Measurements from ENCODE around the gene KYAT1. TPM values are rescaled to one million over a fixed set of nuclear protein-coding genes. Genes with fewer than 3 reads are reported as not detected.

The KYAT1 gene
- total and polyA plus RNA-seq, 2 of the 13 experiments (the other 11 are each of a cell fraction or from before 2014, with no cell fraction given) = 9.2 to 46.5 TPM

DNA sequence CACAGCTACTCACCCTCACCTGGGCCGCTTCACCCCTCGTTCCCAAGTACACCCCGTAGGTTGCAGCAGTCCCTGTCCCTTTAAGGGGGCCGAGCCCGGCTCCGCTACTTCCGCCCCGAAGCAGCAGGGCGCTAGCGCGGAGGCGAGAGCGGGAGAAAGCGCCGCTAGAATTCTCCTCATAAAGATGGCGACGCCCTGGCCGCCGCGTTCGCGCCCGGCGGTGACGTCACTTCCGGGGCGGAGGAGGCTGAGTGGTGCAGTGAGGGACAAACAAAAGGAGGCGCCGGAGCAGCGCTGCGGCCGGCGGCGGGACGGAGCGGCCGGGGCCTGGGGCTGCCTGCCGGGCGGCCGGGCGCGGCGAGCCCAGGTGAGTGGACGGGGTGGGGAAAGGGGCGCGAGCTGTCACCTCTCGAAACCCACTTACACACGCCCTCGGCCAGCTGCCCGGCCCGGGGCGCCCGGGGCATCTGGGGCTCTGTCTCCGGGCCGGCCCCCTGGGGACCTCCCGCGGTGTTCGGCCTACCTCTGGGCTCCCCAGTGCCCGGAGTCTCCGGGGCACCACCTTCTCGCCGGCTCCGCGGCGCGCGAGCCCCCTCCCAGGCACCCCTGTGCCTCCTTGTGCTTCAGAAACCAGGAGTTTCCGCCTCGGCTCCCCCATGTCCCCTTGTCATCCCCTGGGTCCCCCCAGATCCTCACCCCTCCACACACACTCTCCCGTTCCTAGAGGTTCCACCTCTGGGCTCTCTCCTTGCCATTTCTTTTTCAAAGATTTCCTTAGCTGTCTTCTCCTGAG, at the start of gene KYAT1, which contains the start of gene LRRC8A (continued):
- TF ChIP-seq, protein P1, sequence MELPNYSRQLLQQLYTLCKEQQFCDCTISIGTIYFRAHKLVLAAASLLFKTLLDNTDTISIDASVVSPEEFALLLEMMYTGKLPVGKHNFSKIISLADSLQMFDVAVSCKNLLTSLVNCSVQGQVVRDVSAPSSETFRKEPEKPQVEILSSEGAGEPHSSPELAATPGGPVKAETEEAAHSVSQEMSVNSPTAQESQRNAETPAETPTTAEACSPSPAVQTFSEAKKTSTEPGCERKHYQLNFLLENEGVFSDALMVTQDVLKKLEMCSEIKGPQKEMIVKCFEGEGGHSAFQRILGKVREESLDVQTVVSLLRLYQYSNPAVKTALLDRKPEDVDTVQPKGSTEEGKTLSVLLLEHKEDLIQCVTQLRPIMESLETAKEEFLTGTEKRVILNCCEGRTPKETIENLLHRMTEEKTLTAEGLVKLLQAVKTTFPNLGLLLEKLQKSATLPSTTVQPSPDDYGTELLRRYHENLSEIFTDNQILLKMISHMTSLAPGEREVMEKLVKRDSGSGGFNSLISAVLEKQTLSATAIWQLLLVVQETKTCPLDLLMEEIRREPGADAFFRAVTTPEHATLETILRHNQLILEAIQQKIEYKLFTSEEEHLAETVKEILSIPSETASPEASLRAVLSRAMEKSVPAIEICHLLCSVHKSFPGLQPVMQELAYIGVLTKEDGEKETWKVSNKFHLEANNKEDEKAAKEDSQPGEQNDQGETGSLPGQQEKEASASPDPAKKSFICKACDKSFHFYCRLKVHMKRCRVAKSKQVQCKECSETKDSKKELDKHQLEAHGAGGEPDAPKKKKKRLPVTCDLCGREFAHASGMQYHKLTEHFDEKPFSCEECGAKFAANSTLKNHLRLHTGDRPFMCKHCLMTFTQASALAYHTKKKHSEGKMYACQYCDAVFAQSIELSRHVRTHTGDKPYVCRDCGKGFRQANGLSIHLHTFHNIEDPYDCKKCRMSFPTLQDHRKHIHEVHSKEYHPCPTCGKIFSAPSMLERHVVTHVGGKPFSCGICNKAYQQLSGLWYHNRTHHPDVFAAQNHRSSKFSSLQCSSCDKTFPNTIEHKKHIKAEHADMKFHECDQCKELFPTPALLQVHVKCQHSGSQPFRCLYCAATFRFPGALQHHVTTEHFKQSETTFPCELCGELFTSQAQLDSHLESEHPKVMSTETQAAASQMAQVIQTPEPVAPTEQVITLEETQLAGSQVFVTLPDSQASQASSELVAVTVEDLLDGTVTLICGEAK (IDR thresholded peaks at IDR 0.05) = peak; percentile 37
- TF ChIP-seq, protein P1 (CRISPR knock-in tag; IDR thresholded peaks at IDR 0.05) = no peak
- TF ChIP-seq CREB1 (IDR thresholded peaks at IDR 0.05) (peak; percentile 99), CREB1 (CRISPR knock-in tag; IDR thresholded peaks at IDR 0.05) (peak; percentile 95), POLR2AphosphoS5 (IDR thresholded peaks at IDR 0.05; ENCODE audit: low read depth, low read length) (peak; percentile 59), CBFB (CRISPR knock-in tag; IDR thresholded peaks at IDR 0.05) (no peak), FOSL2 (CRISPR knock-in tag; IDR thresholded peaks at IDR 0.05) (peak; percentile 74), ZNF124 (CRISPR knock-in tag; IDR thresholded peaks at IDR 0.05) (peak; percentile 45; the same call in 1 of the 2 replicates), ZNF274 (CRISPR knock-in tag; IDR thresholded peaks at IDR 0.05) (0 out of 2 replicates have a peak, but pooled peaks have one; percentile 63)
- TF ChIP-seq, protein P2, sequence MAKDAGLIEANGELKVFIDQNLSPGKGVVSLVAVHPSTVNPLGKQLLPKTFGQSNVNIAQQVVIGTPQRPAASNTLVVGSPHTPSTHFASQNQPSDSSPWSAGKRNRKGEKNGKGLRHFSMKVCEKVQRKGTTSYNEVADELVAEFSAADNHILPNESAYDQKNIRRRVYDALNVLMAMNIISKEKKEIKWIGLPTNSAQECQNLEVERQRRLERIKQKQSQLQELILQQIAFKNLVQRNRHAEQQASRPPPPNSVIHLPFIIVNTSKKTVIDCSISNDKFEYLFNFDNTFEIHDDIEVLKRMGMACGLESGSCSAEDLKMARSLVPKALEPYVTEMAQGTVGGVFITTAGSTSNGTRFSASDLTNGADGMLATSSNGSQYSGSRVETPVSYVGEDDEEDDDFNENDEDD (CRISPR knock-in tag; IDR thresholded peaks at IDR 0.05; ENCODE audit: borderline replicate concordance) = peak; percentile 87
- TF ChIP-seq, protein P3, sequence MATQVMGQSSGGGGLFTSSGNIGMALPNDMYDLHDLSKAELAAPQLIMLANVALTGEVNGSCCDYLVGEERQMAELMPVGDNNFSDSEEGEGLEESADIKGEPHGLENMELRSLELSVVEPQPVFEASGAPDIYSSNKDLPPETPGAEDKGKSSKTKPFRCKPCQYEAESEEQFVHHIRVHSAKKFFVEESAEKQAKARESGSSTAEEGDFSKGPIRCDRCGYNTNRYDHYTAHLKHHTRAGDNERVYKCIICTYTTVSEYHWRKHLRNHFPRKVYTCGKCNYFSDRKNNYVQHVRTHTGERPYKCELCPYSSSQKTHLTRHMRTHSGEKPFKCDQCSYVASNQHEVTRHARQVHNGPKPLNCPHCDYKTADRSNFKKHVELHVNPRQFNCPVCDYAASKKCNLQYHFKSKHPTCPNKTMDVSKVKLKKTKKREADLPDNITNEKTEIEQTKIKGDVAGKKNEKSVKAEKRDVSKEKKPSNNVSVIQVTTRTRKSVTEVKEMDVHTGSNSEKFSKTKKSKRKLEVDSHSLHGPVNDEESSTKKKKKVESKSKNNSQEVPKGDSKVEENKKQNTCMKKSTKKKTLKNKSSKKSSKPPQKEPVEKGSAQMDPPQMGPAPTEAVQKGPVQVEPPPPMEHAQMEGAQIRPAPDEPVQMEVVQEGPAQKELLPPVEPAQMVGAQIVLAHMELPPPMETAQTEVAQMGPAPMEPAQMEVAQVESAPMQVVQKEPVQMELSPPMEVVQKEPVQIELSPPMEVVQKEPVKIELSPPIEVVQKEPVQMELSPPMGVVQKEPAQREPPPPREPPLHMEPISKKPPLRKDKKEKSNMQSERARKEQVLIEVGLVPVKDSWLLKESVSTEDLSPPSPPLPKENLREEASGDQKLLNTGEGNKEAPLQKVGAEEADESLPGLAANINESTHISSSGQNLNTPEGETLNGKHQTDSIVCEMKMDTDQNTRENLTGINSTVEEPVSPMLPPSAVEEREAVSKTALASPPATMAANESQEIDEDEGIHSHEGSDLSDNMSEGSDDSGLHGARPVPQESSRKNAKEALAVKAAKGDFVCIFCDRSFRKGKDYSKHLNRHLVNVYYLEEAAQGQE (IDR thresholded peaks at IDR 0.05; ENCODE audit: borderline replicate concordance in 1 of 2, low read depth in 1 of 2, low read length in 2 of 2) = 0 out of 4 replicates have a peak, but pooled peaks of 1 of the 2 experiments have one; percentile 11
- TF ChIP-seq, protein P4, sequence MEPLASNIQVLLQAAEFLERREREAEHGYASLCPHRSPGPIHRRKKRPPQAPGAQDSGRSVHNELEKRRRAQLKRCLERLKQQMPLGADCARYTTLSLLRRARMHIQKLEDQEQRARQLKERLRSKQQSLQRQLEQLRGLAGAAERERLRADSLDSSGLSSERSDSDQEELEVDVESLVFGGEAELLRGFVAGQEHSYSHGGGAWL (CRISPR knock-in tag; IDR thresholded peaks at IDR 0.05) = peak; percentile 78; the same call in 1 of the 2 replicates
- TF ChIP-seq, protein P5, sequence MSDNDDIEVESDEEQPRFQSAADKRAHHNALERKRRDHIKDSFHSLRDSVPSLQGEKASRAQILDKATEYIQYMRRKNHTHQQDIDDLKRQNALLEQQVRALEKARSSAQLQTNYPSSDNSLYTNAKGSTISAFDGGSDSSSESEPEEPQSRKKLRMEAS (IDR thresholded peaks at IDR 0.05) = peak; percentile 73
